Thymus (tissue), 11 donors: Measurements from ENCODE around the gene CYB5R2. TPM values are rescaled to one million over a fixed set of nuclear protein-coding genes. Genes with fewer than 3 reads are reported as not detected.

Source experiments
- DNase-seq, 9 donors: peaks; one replicate each; pipeline ENCODE4 v3.0.0-alpha.2; 2013; ENCODE audit warnings: low spot score in 9 of 9, low read depth in 6 of 9, missing footprints in 1 of 9
- H3K27ac ChIP-seq, 2 donors: one replicate each; pipeline ENCODE4 v1.5.1; 2013; ENCODE audit warnings: control low read depth in 1 of 2, low read depth in 1 of 2, low read length in 1 of 2, mild to moderate bottlenecking in 1 of 2, moderate library complexity in 1 of 2
- H3K27me3 ChIP-seq, 2 donors: one replicate each; pipeline ENCODE4 v1.5.1; 2013; ENCODE audit warnings: low read length in 1 of 2; ENCODE audit not compliant: control insufficient read depth in 2 of 2, insufficient read depth in 1 of 2
- H3K36me3 ChIP-seq, 2 donors: one replicate each; pipeline ENCODE4 v1.5.1; 2013; ENCODE audit warnings: low read length in 1 of 2, mild to moderate bottlenecking in 1 of 2, moderate library complexity in 1 of 2; ENCODE audit not compliant: control insufficient read depth in 2 of 2, insufficient read depth in 2 of 2
- H3K4me1 ChIP-seq, 2 donors: one replicate each; pipeline ENCODE4 v1.5.1; 2013; ENCODE audit warnings: low read length in 2 of 2; ENCODE audit not compliant: control insufficient read depth in 2 of 2, insufficient read depth in 2 of 2
- H3K4me3 ChIP-seq, 2 donors: one replicate each; pipeline ENCODE4 v1.5.1; 2013; ENCODE audit warnings: low read length in 2 of 2, control low read depth in 1 of 2, mild to moderate bottlenecking in 1 of 2
- H3K9me3 ChIP-seq, 2 donors: one replicate each; pipeline ENCODE4 v1.5.1; 2013; ENCODE audit warnings: low read length in 1 of 2, mild to moderate bottlenecking in 1 of 2; ENCODE audit not compliant: control insufficient read depth in 2 of 2, insufficient read depth in 1 of 2
- WGBS: extraction: QIAGEN DNeasy Blood & Tissue Kit; methylation state at CpG from one replicate; pipeline ENCODE4 v1.1.7; 2013; 5-methylcytosine and 5-hydroxymethylcytosine counted together
- polyA plus RNA-seq: library from polyadenylated mRNA; stranded (reverse); fragments of 200-250 nt; gene quantifications from one replicate; pipeline ENCODE4 v1.2.3, GENCODE V29; 2013
- total RNA-seq: library from RNA; stranded (reverse); fragments of 120-200 nt; gene quantifications from one replicate; pipeline ENCODE4 v1.2.4, GENCODE V29; 2013
- donor health status: healthy.

CYB5R2 gene
- total and polyA plus RNA-seq, 2 donors, result 0.85 to 7.4 TPM

- Histone ChIP-seq H3K4me3 (no peak overlapping the region), H3K9me3 (no peaks in the 10 kb centered on the region), H3K36me3 (no peaks in the 10 kb centered on the region), H3K27me3 (no peaks in the 10 kb centered on the region), H3K4me1 (no peaks in the 10 kb centered on the region), H3K27ac (no peak overlapping the region)
- WGBS, result 97% methylated on average over 4 of the region's 4 CpGs
- no peak for DNase-seq
Observed at GRCh38 chr11:7635708-7636107, 37.6 kb downstream of the CYB5R2 start.

GRCh38 chr11:7635137-7635536, 38.2 kb downstream of the CYB5R2 start:
- 94% methylated on average over 4 of the region's 4 CpGs for WGBS
- Histone ChIP-seq H3K9me3 (no peaks in the 10 kb centered on the region), H3K36me3 (no peaks in the 10 kb centered on the region), H3K27me3 (no peaks in the 10 kb centered on the region), H3K4me3 (no peak overlapping the region), H3K27ac (no peak overlapping the region), H3K4me1 (no peaks in the 10 kb centered on the region)
- DNase-seq, result no peak

- H3K9me3 ChIP-seq, result no peaks in the 10 kb centered on the region
- 94% methylated on average over 2 of the region's 2 CpGs for WGBS
- no peaks in the 10 kb centered on the region for H3K4me1 ChIP-seq
- no peak for DNase-seq
- no peaks in the 10 kb centered on the region for H3K27me3 ChIP-seq
- H3K4me3 ChIP-seq, result no peak overlapping the region
- no peak overlapping the region for H3K27ac ChIP-seq
- H3K36me3 ChIP-seq, result no peaks in the 10 kb centered on the region
Observed at GRCh38 chr11:7632211-7632610, 41.1 kb downstream of the CYB5R2 start.

GRCh38 chr11:7630002-7630401, 43.3 kb downstream of the CYB5R2 start:
- Histone ChIP-seq H3K27ac (no peak overlapping the region), H3K27me3 (no peaks in the 10 kb centered on the region), H3K4me1 (no peaks in the 10 kb centered on the region), H3K4me3 (no peak overlapping the region), H3K36me3 (no peaks in the 10 kb centered on the region), H3K9me3 (no peaks in the 10 kb centered on the region)
- no peak for DNase-seq
- WGBS, result 93% methylated on average over 2 of the region's 2 CpGs

GRCh38 chr11:7628660-7629059, 44.6 kb downstream of the CYB5R2 start:
- H3K27ac ChIP-seq, result no peak overlapping the region
- no peak overlapping the region for H3K4me3 ChIP-seq
- H3K4me1 ChIP-seq, result no peaks in the 10 kb centered on the region
- no peak for DNase-seq
- 75% methylated on average over 3 of the region's 3 CpGs for WGBS
- H3K36me3 ChIP-seq, result no peaks in the 10 kb centered on the region
- H3K27me3 ChIP-seq, result no peaks in the 10 kb centered on the region
- no peaks in the 10 kb centered on the region for H3K9me3 ChIP-seq

- Histone ChIP-seq H3K4me3 (no peak overlapping the region), H3K4me1 (no peaks in the 10 kb centered on the region), H3K27me3 (no peaks in the 10 kb centered on the region), H3K9me3 (no peaks in the 10 kb centered on the region), H3K36me3 (no peaks in the 10 kb centered on the region), H3K27ac (no peak overlapping the region)
- no peak for DNase-seq
- WGBS, result 92% methylated on average over 2 of the region's 2 CpGs
Observed at GRCh38 chr11:7622721-7623120, 50.6 kb downstream of the CYB5R2 start.

- H3K27ac ChIP-seq, result no peak overlapping the region
- WGBS, result 14% methylated on average over 1 of the region's 1 CpG
- H3K4me3 ChIP-seq, result no peak overlapping the region
- DNase-seq, result no peak
- no peaks in the 10 kb centered on the region for H3K4me1 ChIP-seq
- no peaks in the 10 kb centered on the region for H3K9me3 ChIP-seq
- no peaks in the 10 kb centered on the region for H3K27me3 ChIP-seq
- no peaks in the 10 kb centered on the region for H3K36me3 ChIP-seq
Observed at GRCh38 chr11:7621554-7621953, 51.7 kb downstream of the CYB5R2 start.

- Histone ChIP-seq H3K4me1 (no peaks in the 10 kb centered on the region), H3K36me3 (no peaks in the 10 kb centered on the region)
Observed at GRCh38 chr11:7621090-7621489, 52.2 kb downstream of the CYB5R2 start.

GRCh38 chr11:7619322-7619721, 54.0 kb downstream of the CYB5R2 start:
- no peaks in the 10 kb centered on the region for H3K4me1 ChIP-seq

More at GRCh38 chr11:7621090-7621489, 52.2 kb downstream of the CYB5R2 start:
- Histone ChIP-seq H3K27ac (no peak overlapping the region), H3K9me3 (no peaks in the 10 kb centered on the region), H3K27me3 (no peaks in the 10 kb centered on the region), H3K4me3 (no peak overlapping the region)
- DNase-seq, result no peak
- 83% methylated on average over 3 of the region's 3 CpGs for WGBS

GRCh38 chr11:7617032-7617431, 56.3 kb downstream of the CYB5R2 start:
- no peaks in the 10 kb centered on the region for H3K36me3 ChIP-seq
- WGBS, result 96% methylated on average over 8 of the region's 8 CpGs

More at GRCh38 chr11:7619322-7619721, 54.0 kb downstream of the CYB5R2 start:
- Histone ChIP-seq H3K27ac (no peak overlapping the region), H3K27me3 (no peaks in the 10 kb centered on the region), H3K36me3 (no peaks in the 10 kb centered on the region), H3K9me3 (no peaks in the 10 kb centered on the region), H3K4me3 (no peak overlapping the region)
- whole genome bisulfite sequencing, result 96% methylated on average over 3 of the region's 3 CpGs
- no peak for DNase-seq

More at GRCh38 chr11:7617032-7617431, 56.3 kb downstream of the CYB5R2 start:
- no peaks in the 10 kb centered on the region for H3K4me1 ChIP-seq
- DNase-seq, result no peak
- H3K27ac ChIP-seq, result no peak overlapping the region
- H3K27me3 ChIP-seq, result no peaks in the 10 kb centered on the region
- H3K9me3 ChIP-seq, result no peaks in the 10 kb centered on the region
- no peak overlapping the region for H3K4me3 ChIP-seq
